Measurements from ENCODE around the gene CARS1.

GRCh38 chr11:3087821-3088800, 30.9 kb upstream of the CARS1 start:
- no peak for TF ChIP-seq CTCF (conservative IDR thresholded peaks at IDR 0.05; ENCODE audit: low read depth, low read length)
- no peak for TF ChIP-seq RCOR1 (IDR thresholded peaks at IDR 0.05; ENCODE audit: insufficient replicate concordance, low read length)

Measured in IMR-90 (cell line).